ENCODE results near the gene ARHGAP32. TPM values are rescaled to one million over a fixed set of nuclear protein-coding genes. Genes with fewer than 3 reads are reported as not detected.
"Not testable (repeated sequence)": the region's sequence is repeated elsewhere in the genome, so short reads cannot be mapped to it uniquely, and the experiment has no call there.

Gene ARHGAP32
- total and polyA plus RNA-seq, 9 donors: 8.3 to 15.1 (median 10.4) TPM

DNA sequence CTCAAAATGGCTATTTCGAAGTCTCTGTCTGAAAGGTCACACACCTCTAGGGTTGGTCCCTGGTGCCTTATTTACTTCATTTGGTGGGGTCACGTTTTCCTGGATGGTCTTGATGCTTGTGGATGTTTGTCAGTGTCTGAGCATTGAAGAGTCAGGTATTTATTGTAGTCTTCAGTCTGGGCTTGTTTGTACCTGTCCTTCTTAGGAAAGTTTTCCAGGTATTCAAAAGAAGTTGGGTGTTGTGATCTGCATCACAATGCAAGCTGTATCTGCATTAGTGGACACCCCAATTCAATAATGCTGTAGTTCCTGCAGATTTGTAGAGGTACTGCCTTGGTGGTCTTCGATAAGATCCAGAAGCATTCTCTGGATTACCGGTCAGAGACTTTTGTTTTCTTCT lies 186.0 kb downstream of the ARHGAP32 start:
- Histone ChIP-seq H3K27ac (ENCODE audit: low read length) (no peak overlapping the region), H3K4me3 (ENCODE audit: low read length) (no peak overlapping the region), H3K36me3 (ENCODE audit: control insufficient read depth, insufficient read depth, low read length) (no peaks in the 10 kb centered on the region), H3K27me3 (ENCODE audit: control insufficient read depth, insufficient read depth, low read length) (no peaks in the 10 kb centered on the region), H3K4me1 (ENCODE audit: control insufficient read depth, insufficient read depth, low read length) (no peaks in the 10 kb centered on the region), H3K9me3 (replicated peaks; ENCODE audit: control insufficient read depth, low read depth, low read length) (peaks cover 4% of the 10 kb centered on the region)
- 86% methylated on average over 2 of the region's 4 CpGs for WGBS (ENCODE audit: insufficient coverage)
- no peak for DNase-seq

DNA sequence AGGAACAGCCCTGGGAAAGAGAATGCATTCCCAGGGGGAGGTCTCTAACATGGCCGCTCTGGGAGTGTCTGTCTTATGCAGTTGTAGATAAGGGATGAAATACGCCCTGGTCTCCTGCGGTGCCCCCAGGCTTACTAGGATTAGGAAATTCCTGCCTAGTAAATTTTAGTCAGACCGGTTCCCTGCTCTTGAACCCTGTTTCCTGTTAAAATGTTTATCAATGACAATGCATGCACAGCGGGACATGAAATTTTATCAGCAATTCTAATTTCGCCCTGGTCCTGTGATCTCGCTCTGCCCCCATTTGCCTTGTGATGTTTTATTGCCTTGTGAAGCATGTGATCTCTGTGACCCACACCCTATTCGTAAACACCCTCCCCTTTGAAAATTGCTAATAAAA lies 193.0 kb downstream of the ARHGAP32 start:
- WGBS (ENCODE audit: insufficient coverage): 91% methylated on average over 6 of the region's 8 CpGs
- DNase-seq: not testable (repeated sequence)

DNA sequence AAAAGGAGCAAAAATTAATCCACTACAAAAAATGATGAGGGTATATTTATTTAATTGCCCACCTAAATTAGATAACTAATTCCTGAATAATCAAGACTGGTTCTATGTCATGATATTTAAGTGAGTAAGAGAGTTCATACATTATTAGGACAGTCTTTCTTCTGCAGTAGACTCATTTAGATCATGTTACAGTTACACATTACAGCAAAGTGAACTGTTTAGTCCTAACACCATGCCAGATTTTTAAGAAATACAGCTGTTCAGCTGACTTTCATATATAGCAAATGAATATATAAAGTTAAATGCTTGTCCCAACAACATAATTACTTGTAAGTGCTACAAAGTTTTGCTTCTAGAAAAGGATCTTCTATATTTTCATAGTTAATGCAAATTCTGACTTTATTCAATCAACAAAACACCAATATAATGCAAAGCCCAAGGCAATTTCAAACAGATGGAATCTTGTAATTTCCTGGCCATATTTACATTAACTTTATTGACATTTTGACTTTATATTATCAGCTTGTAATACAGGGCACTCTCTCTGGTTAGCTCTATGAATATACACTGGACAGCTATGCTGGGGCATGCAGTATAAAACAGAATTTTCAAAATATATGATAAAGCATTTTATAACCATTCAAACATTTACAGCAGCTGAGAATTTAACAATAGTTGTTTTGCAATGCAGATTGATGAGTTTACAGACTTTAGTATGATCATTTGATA lies 203.7 kb downstream of the ARHGAP32 start:
- peaks cover 3% of the 10 kb centered on the region for H3K9me3 ChIP-seq (replicated peaks; ENCODE audit: control insufficient read depth, low read depth, low read length)
- H3K4me1 ChIP-seq (ENCODE audit: control insufficient read depth, insufficient read depth, low read length): no peaks in the 10 kb centered on the region
- DNase-seq: peak; percentile 12
- H3K27me3 ChIP-seq (ENCODE audit: control insufficient read depth, insufficient read depth, low read length): no peaks in the 10 kb centered on the region
- H3K4me3 ChIP-seq (ENCODE audit: low read length): no peak overlapping the region
- no peak overlapping the region for H3K27ac ChIP-seq (ENCODE audit: low read length)
- no peaks in the 10 kb centered on the region for H3K36me3 ChIP-seq (ENCODE audit: control insufficient read depth, insufficient read depth, low read length)

More for the DNA sequence above, 193.0 kb downstream of the ARHGAP32 start:
- not testable (repeated sequence) for H3K4me3 ChIP-seq (ENCODE audit: low read length); H3K27ac ChIP-seq (ENCODE audit: low read length); H3K36me3 ChIP-seq (ENCODE audit: control insufficient read depth, insufficient read depth, low read length); H3K4me1 ChIP-seq (ENCODE audit: control insufficient read depth, insufficient read depth, low read length); H3K27me3 ChIP-seq (ENCODE audit: control insufficient read depth, insufficient read depth, low read length); H3K9me3 ChIP-seq (replicated peaks; ENCODE audit: control insufficient read depth, low read depth, low read length)

DNA sequence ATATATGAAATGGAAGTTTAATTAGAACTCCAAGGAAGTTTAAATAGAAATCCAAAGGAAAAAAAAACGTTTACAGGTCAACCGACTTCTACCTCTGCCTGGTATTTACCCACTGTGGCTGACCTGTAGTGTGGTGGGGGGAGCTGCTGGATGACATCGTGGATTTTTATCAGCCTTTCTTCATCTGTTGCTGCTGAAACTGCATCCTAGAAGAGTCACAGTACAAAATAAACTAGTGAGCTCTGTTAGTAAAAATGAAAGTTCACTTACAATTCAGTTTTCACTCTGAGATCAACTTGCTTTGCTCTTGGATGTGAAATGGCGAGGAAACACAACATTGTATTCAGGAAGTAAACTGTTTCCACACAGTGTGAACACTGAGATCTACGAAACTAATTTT lies 206.2 kb downstream of the ARHGAP32 start:
- 100% methylated on average over 1 of the region's 5 CpGs for WGBS (ENCODE audit: insufficient coverage)
- Histone ChIP-seq H3K36me3 (ENCODE audit: control insufficient read depth, insufficient read depth, low read length) (peaks cover 6% of the 10 kb centered on the region), H3K27me3 (ENCODE audit: control insufficient read depth, insufficient read depth, low read length) (no peaks in the 10 kb centered on the region), H3K9me3 (replicated peaks; ENCODE audit: control insufficient read depth, low read depth, low read length) (peaks cover 3% of the 10 kb centered on the region), H3K27ac (ENCODE audit: low read length) (no peak overlapping the region), H3K4me1 (ENCODE audit: control insufficient read depth, insufficient read depth, low read length) (no peaks in the 10 kb centered on the region), H3K4me3 (ENCODE audit: low read length) (no peak overlapping the region)
- no peak for DNase-seq

DNA sequence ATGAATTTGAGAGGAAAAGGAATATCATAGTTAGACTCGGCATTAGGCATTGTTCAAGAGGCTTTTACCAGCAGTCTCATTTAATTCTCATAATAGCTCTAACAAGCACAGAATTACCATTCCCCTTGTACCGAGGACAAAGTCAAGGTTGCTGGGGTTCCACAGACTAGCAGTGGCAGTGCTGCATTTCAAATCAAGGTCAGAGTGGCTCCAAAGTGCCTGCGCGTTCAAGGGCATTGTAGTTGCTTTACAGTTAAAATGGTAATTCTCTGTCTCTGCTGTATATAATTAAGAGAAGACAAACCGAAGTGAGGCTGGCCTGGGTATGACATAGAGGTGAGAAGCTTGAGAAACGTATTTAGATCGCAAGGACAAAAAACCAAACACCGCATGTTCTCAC lies 209.1 kb downstream of the ARHGAP32 start:
- Histone ChIP-seq H3K9me3 (replicated peaks; ENCODE audit: control insufficient read depth, low read depth, low read length) (no peaks in the 10 kb centered on the region), H3K27me3 (ENCODE audit: control insufficient read depth, insufficient read depth, low read length) (no peaks in the 10 kb centered on the region), H3K4me3 (ENCODE audit: low read length) (no peak overlapping the region), H3K4me1 (ENCODE audit: control insufficient read depth, insufficient read depth, low read length) (no peaks in the 10 kb centered on the region), H3K27ac (ENCODE audit: low read length) (no peak overlapping the region), H3K36me3 (ENCODE audit: control insufficient read depth, insufficient read depth, low read length) (peaks cover 6% of the 10 kb centered on the region)
- WGBS (ENCODE audit: insufficient coverage): 84% methylated on average over 3 of the region's 8 CpGs
- no peak for DNase-seq

DNA sequence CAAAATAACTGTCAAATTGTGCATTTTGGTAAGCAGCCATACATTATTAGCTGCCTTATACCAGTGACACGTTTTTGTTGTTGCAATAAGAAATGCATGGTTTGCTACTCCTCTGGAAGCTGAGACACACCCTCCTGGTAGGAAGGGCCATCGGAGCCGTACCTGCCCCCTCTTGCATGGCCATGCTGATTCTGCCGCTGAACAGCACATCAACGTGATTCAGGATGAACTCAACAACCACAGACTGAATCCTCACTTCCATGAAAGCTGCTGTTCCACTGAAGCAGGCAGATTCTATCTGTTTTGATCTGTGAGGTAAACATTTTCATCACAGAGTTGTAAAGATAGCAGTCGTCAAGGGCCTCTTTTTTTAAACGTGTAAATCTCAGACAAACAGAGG lies 210.9 kb downstream of the ARHGAP32 start:
- Histone ChIP-seq H3K4me1 (ENCODE audit: control insufficient read depth, insufficient read depth, low read length) (no peaks in the 10 kb centered on the region), H3K27me3 (ENCODE audit: control insufficient read depth, insufficient read depth, low read length) (no peaks in the 10 kb centered on the region), H3K9me3 (replicated peaks; ENCODE audit: control insufficient read depth, low read depth, low read length) (no peaks in the 10 kb centered on the region), H3K27ac (ENCODE audit: low read length) (no peak overlapping the region), H3K36me3 (ENCODE audit: control insufficient read depth, insufficient read depth, low read length) (peaks cover 13% of the 10 kb centered on the region), H3K4me3 (ENCODE audit: low read length) (no peak overlapping the region)
- no peak for DNase-seq
- 85% methylated on average over 4 of the region's 7 CpGs for WGBS (ENCODE audit: insufficient coverage)

DNA sequence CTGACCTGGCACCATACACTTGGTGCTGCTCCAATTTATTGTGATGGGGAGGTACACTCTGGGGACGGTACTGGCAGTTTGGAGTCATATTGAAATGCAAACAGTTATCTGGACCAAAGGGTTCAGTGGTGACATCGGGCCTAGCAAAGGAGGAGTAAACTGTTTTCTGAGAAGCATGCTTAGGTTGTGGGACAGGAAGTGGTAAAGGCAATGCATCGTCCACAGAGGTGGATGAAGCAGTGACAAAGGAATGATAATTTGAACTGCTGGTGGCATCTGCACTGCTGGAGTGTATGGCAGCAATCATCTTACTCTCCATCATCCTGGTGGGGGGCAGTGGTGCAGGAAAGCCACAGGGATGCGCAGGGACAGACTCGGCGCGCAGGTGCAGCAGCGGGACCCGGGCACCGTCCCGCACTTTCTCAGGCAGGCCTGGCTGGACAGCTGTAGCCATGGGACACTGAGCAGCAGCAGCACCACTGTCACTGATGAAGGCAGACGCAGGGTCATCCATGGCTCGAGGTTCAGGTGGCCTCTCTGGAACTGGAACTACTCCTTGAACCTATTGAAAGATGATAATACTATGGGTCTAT lies 221.4 kb downstream of the ARHGAP32 start:
- no peaks in the 10 kb centered on the region for H3K9me3 ChIP-seq (replicated peaks; ENCODE audit: control insufficient read depth, low read depth, low read length)
- H3K4me3 ChIP-seq (ENCODE audit: low read length): no peak overlapping the region
- no peaks in the 10 kb centered on the region for H3K27me3 ChIP-seq (ENCODE audit: control insufficient read depth, insufficient read depth, low read length)
- H3K4me1 ChIP-seq (ENCODE audit: control insufficient read depth, insufficient read depth, low read length): no peaks in the 10 kb centered on the region
- peaks cover 54% of the 10 kb centered on the region for H3K36me3 ChIP-seq (ENCODE audit: control insufficient read depth, insufficient read depth, low read length)
- 98% methylated on average over 10 of the region's 13 CpGs for WGBS (ENCODE audit: insufficient coverage)
- no peak overlapping the region for H3K27ac ChIP-seq (ENCODE audit: low read length)
- DNase-seq: no peak

DNA sequence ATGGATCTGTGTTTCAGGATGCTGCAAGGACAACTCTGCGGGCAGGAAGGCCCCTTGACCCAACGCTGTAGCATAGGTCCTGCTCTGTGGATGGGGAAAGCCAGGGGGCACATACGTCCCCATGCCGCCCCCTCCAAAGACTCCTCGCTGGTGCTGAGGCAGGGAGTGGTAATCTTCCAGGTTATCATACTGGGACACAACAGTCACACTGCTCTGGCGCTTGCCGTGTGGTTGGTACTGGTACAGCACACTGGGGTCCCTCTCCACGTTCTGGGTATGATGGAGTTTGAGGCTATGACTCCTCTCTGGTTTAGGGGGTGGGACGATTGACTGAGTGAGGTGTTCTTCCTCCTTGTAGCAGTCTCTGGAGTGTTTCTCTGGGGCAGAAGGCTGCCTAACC lies 223.2 kb downstream of the ARHGAP32 start:
- no peaks in the 10 kb centered on the region for H3K27me3 ChIP-seq (ENCODE audit: control insufficient read depth, insufficient read depth, low read length)
- H3K4me1 ChIP-seq (ENCODE audit: control insufficient read depth, insufficient read depth, low read length): no peaks in the 10 kb centered on the region
- DNase-seq: no peak
- H3K27ac ChIP-seq (ENCODE audit: low read length): no peak overlapping the region
- 92% methylated on average over 6 of the region's 9 CpGs for WGBS (ENCODE audit: insufficient coverage)
- peaks cover 48% of the 10 kb centered on the region for H3K36me3 ChIP-seq (ENCODE audit: control insufficient read depth, insufficient read depth, low read length)
- H3K4me3 ChIP-seq (ENCODE audit: low read length): no peak overlapping the region
- no peaks in the 10 kb centered on the region for H3K9me3 ChIP-seq (replicated peaks; ENCODE audit: control insufficient read depth, low read depth, low read length)

DNA sequence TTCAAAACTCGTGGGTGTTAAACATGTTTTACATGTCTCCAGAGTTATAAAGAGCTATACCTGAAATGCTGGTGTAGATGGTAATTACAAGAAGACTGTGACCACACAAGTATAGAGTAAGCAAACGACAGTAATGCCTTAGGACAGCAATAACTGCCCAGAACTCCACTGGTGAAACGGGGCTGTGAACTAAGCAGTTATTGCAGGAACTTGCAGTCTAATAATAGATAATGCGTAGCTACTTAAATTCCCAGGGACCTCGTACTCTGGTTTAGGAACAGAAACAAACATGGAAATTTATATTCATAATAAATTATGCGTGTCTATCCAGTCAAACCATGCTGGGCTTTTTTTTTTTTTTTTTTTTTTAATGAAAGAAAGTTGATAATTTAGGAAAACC lies 224.5 kb downstream of the ARHGAP32 start:
- Histone ChIP-seq H3K27ac (ENCODE audit: low read length) (no peak overlapping the region), H3K9me3 (replicated peaks; ENCODE audit: control insufficient read depth, low read depth, low read length) (no peaks in the 10 kb centered on the region), H3K4me1 (ENCODE audit: control insufficient read depth, insufficient read depth, low read length) (no peaks in the 10 kb centered on the region), H3K27me3 (ENCODE audit: control insufficient read depth, insufficient read depth, low read length) (no peaks in the 10 kb centered on the region), H3K36me3 (ENCODE audit: control insufficient read depth, insufficient read depth, low read length) (peaks cover 35% of the 10 kb centered on the region), H3K4me3 (ENCODE audit: low read length) (no peak overlapping the region)
- peak; percentile 44 for DNase-seq
- WGBS (ENCODE audit: insufficient coverage): 80% methylated on average over 1 of the region's 6 CpGs

DNA sequence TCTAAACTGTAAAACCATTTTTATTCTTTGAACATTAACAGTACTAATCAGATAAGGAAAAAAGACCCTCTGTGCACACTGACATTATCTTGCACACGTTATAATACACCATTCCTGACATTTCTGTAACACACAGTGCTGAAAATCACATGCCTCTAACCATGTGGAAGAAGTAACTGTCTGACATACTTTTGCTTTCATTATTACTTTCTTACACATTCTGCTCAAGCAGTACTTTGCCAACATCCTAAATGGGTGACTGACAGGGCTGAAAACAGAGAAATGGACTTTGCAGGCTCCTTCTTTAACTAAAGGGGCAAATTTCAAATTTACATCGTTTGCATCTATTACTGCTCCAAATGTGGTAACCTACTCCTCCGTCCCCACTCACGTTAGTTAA lies 226.6 kb downstream of the ARHGAP32 start:
- Histone ChIP-seq H3K27ac (ENCODE audit: low read length) (no peak overlapping the region), H3K4me3 (ENCODE audit: low read length) (no peak overlapping the region), H3K27me3 (ENCODE audit: control insufficient read depth, insufficient read depth, low read length) (no peaks in the 10 kb centered on the region), H3K36me3 (ENCODE audit: control insufficient read depth, insufficient read depth, low read length) (peaks cover 26% of the 10 kb centered on the region), H3K4me1 (ENCODE audit: control insufficient read depth, insufficient read depth, low read length) (no peaks in the 10 kb centered on the region), H3K9me3 (replicated peaks; ENCODE audit: control insufficient read depth, low read depth, low read length) (no peaks in the 10 kb centered on the region)
- 70% methylated on average over 3 of the region's 4 CpGs for WGBS (ENCODE audit: insufficient coverage)
- peak; percentile 45 for DNase-seq
